Natural killer cell (primary cell): ENCODE measurements around the gene DCTD. TPM values are rescaled to one million over a fixed set of nuclear protein-coding genes. Genes with fewer than 3 reads are reported as not detected.

Experiments used
- ATAC-seq, 3 donors: fragments of 150-1000 bp in 2 of 3; fragments of 200-7000 bp in 1 of 3; cut with Tn5 transposase; 1 replicate in 1 of 3; 2 replicates in 2 of 3; pipeline ENCODE4 v1.10.0; 2021; ENCODE audit warnings: mild to moderate bottlenecking in 2 of 3, moderate library complexity in 2 of 3
- DNase-seq, 2 donors: peaks; one replicate each; pipeline versions ENCODE4 v3.0.0 to v3.0.0-alpha.2; 2013 to 2021; ENCODE audit warnings: mixed read lengths in 1 of 2
- H3K27ac ChIP-seq: one replicate; pipeline ENCODE4 v1.5.1; 2013; ENCODE audit warnings: mild to moderate bottlenecking, low read length
- H3K27me3 ChIP-seq: one replicate; pipeline ENCODE4 v1.6.1; 2013; ENCODE audit warnings: low read length; ENCODE audit not compliant: control insufficient read depth, insufficient read depth
- H3K36me3 ChIP-seq: one replicate; pipeline ENCODE4 v1.6.1; 2013; ENCODE audit warnings: low read length; ENCODE audit not compliant: control insufficient read depth, insufficient read depth
- H3K4me1 ChIP-seq: one replicate; pipeline ENCODE4 v1.6.1; 2013; ENCODE audit warnings: low read length; ENCODE audit not compliant: control insufficient read depth, insufficient read depth
- H3K4me3 ChIP-seq: one replicate; pipeline ENCODE4 v1.5.1; 2013; ENCODE audit warnings: low read length
- H3K9me3 ChIP-seq: one replicate; pipeline ENCODE4 v1.6.1; 2013; ENCODE audit warnings: low read length; ENCODE audit not compliant: control insufficient read depth, insufficient read depth
- H3K27ac Mint-ChIP-seq, 2 donors: one replicate each; pipeline ENCODE4 v1.8.0; 2022; ENCODE audit warnings: mild to moderate bottlenecking in 2 of 2, mixed read lengths in 2 of 2, moderate library complexity in 1 of 2
- H3K27me3 Mint-ChIP-seq, 2 donors: one replicate each; pipeline ENCODE4 v1.8.0; 2022; ENCODE audit warnings: low read depth in 2 of 2, mixed read lengths in 2 of 2
- H3K36me3 Mint-ChIP-seq: one replicate; pipeline ENCODE4 v1.8.0; 2022; ENCODE audit warnings: mixed read lengths
- H3K4me1 Mint-ChIP-seq, 2 donors: one replicate each; pipeline ENCODE4 v1.8.0; 2022; ENCODE audit warnings: mixed read lengths in 2 of 2
- H3K4me3 Mint-ChIP-seq: one replicate; pipeline ENCODE4 v1.8.0; 2022; ENCODE audit warnings: mild to moderate bottlenecking, moderate library complexity, mixed read lengths
- H3K9me3 Mint-ChIP-seq, 2 donors: one replicate each; pipeline ENCODE4 v1.8.0; 2022; ENCODE audit warnings: mixed read lengths in 2 of 2
- CTCF ChIP-seq: fragments of 200-600 bp; IDR thresholded peaks from one replicate; pipeline ENCODE4 v1.8.0; 2022; ENCODE audit warnings: antibody characterized with exemption
- WGBS: methylation state at CpG from one replicate; pipeline ENCODE4 v1.1.7; 2013; ENCODE audit warnings: missing lambda C conversion rate; ENCODE audit not compliant: insufficient coverage; 5-methylcytosine and 5-hydroxymethylcytosine counted together
- intact Hi-C: fragments of 100-400 bp; cut with micrococcal nuclease; formaldehyde crosslinking; loops from one replicate; pipeline ENCODE4 v1.14.2; 2022
- total RNA-seq, 4 donors: library from RNA; stranded (reverse); fragments of 120-200 nt in 1 of 4; gene quantifications; one replicate each; pipeline versions ENCODE4 v1.2.3 to v1.2.4, GENCODE V29; 2013 to 2022

DCTD gene
- total RNA-seq, 3 donors from 2014 or later (not counting 1 experiment from before 2014, with no cell fraction given) = 57.2 to 68.2 (median 68.1) TPM

- Mint-ChIP-seq H3K9me3 (peaks cover 0 to 3% of the 10 kb centered on the region in 2 donors), H3K4me3 (no peak overlapping the region), H3K4me1 (no peaks in the 10 kb centered on the region), H3K36me3 (peaks cover 10% of the 10 kb centered on the region), H3K27me3 (no peaks in the 10 kb centered on the region), H3K27ac (no peak overlapping the region)
- no peak overlapping the region for H3K27ac ChIP-seq
- 96% methylated on average over 25 of the region's 26 CpGs for WGBS
- intact Hi-C loops = no loop called here
- no peak for TF ChIP-seq CTCF
- no peak overlapping the region for H3K4me3 ChIP-seq
- DNase-seq (no peak), ATAC-seq (no peak)
- peaks cover 7% of the 10 kb centered on the region for H3K9me3 ChIP-seq
- peaks cover 15% of the 10 kb centered on the region for H3K36me3 ChIP-seq
- no peaks in the 10 kb centered on the region for H3K27me3 ChIP-seq
- no peaks in the 10 kb centered on the region for H3K4me1 ChIP-seq
Measured at GRCh38 chr4:182880387-182881356, 36.5 kb downstream of the DCTD start.

- Mint-ChIP-seq H3K4me3 (no peak overlapping the region), H3K27me3 (no peaks in the 10 kb centered on the region), H3K27ac (no peak overlapping the region), H3K4me1 (no peaks in the 10 kb centered on the region), H3K36me3 (peaks cover 3% of the 10 kb centered on the region), H3K9me3 (peaks cover 0 to 3% of the 10 kb centered on the region in 2 donors)
- Histone ChIP-seq H3K27me3 (no peaks in the 10 kb centered on the region), H3K4me3 (no peak overlapping the region), H3K27ac (no peak overlapping the region), H3K36me3 (peaks cover 11% of the 10 kb centered on the region), H3K4me1 (no peaks in the 10 kb centered on the region), H3K9me3 (peaks cover under 1% of the 10 kb centered on the region)
- 95% methylated on average over 9 of the region's 9 CpGs for WGBS
- DNase-seq (no peak), ATAC-seq (no peak)
- intact Hi-C loops = no loop called here
- no peak for TF ChIP-seq CTCF
Measured at GRCh38 chr4:182879913-182880312, 37.3 kb downstream of the DCTD start.

DNA sequence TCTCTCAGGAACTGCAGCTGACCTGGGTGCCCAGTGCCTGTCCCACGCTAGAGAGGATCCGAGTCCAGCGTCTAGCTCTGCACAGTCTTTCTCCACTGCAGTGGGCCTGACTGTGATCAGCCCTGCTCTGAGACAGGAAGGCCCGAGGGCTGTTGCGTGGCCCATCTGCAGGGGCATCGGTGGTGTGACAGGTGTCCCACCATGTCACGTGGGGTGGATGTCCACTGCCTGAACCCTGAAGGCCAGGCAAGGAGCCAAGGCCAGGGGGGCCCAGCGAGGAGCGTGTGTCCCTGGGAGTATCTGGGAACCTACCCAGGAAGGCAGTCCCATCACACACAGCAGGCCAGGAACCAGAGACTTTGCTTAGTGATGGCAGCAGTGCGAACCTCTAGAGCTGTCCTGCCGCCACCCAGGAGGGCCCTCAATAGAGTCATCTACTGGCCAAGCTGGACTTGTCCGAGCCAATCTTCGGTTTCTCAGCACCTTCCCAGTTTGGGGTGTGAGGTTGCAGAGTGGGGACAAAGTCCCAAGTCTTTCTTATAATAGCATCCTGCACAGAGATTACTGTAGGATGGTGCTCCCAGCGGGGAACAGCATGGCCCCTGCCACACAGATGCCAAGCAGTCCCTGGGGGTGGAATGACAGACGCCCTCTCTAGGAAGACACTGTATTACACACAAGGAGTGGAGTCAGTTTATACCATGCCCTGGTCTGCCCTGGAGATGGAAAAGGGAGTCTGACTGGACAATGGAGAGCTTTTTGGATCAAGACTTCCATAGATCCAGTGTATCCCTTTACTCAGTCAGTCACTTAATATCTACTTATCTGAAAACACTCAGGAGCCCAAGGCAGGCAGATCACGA is 38.3 kb downstream of the DCTD start:
- no peaks in the 10 kb centered on the region for H3K36me3 Mint-ChIP-seq

More for the DNA sequence above, 38.3 kb downstream of the DCTD start:
- no peak overlapping the region for H3K4me3 ChIP-seq
- WGBS = 85% methylated on average over 15 of the region's 16 CpGs
- no peaks in the 10 kb centered on the region for H3K4me1 ChIP-seq
- H3K27ac Mint-ChIP-seq = no peak overlapping the region
- no peak overlapping the region for H3K27ac ChIP-seq
- H3K4me1 Mint-ChIP-seq = peaks cover 4 to 5% of the 10 kb centered on the region in 2 donors
- H3K9me3 Mint-ChIP-seq = peaks cover 0 to 3% of the 10 kb centered on the region in 2 donors
- H3K36me3 ChIP-seq = peaks cover 6% of the 10 kb centered on the region
- no peaks in the 10 kb centered on the region for H3K27me3 ChIP-seq
- intact Hi-C loops = no loop called here
- no peak for DNase-seq
- peak in 1 of 3 donors; percentile 22 for ATAC-seq
- no peaks in the 10 kb centered on the region for H3K9me3 ChIP-seq
- no peaks in the 10 kb centered on the region for H3K27me3 Mint-ChIP-seq
- no peak overlapping the region for H3K4me3 Mint-ChIP-seq
- TF ChIP-seq CTCF = no peak
